ENCODE data around the gene PSORS1C2.
A peak's percentile ranks its signal among the peaks of the same experiment; 100 is the strongest.

PSORS1C2 gene

GRCh38 chr6:31140643-31141042 lies 1.8 kb upstream of the PSORS1C2 start:
- DNase-seq (ENCODE audit: low read depth in 3 of 3): no peak

DNA sequence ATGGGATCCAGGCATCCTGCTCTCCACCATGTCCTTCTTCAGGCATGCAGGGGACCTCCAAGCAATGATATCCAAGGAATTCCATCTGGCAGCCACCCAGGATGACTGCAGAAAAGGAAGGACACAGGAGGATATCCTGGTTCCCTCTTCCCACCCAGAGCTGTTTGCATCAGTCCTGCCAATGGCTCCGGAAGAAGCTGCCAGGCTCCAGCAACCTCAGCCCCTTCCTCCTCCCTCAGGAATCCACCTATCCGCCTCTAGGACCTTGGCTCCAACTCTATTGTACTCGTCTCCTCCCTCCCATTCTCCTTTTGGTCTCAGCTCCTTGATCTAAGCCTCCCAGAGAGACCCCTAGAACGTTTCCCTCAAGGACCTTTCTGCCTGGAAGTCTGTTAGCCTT lies 733 bp upstream of the PSORS1C2 start:
- no peak for DNase-seq (ENCODE audit: low read depth in 3 of 3)

DNA sequence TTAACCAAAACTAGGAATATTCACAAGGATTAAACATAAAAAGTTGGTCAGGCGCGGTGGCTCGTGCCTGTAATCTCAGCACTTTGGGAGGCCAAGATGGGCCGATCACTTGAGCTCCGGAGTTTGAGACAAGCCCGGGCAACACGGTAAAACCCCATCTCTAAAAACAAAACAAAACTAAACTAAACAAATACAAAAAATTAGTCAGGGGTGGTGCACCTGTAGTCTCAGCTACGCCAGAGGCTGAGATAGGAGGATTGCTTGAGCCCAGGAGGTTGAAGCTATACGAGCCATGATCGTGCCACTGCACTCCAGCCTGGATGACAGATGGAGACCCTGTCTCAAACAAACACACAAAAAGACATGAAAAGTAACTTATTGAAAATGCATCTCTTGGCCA lies 3.2 kb downstream of the PSORS1C2 start:
- DNase-seq (ENCODE audit: low read depth in 3 of 3): no peak

DNA sequence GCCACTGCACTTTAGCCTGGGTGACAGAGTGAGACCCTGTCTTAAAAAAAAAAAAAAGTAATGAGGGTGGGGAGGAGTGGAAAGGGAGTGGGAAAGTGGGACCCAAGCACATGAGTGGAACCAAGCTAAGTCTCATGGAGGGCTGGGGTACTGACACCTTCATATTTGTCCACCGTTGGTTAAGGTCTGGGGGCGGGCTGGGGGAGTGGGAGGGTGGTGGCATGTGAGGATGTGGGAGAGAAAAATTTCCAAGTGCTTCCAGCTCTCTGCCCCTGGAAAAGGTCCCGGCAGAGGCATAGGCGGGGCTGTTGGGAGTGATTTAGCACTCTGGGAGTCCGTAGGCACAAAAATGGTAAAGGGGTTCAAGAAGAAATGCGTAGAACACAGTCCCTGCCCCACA lies 6.1 kb downstream of the PSORS1C2 start:
- no peak for DNase-seq (ENCODE audit: low read depth in 3 of 3)

DNA sequence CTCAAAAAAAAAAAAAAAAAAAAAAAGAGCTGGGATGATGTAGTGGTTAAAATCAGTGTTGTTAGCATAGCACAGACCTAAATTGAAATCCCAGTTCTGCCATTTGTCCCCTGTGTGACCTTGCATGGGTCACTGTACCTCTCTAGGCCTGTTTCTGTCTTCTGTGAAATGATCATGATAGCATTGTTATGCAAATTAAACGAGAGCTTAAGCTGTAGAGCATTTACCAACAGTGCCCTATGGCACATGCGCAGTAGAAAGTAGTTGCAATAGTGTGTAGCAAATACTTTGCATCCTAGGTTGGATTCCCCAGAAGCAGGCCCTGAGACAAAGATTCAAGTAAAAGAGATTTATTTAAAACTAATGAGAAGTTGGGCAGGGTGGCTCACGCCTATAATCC lies 7.3 kb downstream of the PSORS1C2 start:
- DNase-seq (ENCODE audit: low read depth in 3 of 3): no peak

GRCh38 chr6:31130751-31131150 lies 8.1 kb downstream of the PSORS1C2 start:
- DNase-seq (ENCODE audit: low read depth in 3 of 3): no peak

GRCh38 chr6:31129130-31129529 lies 9.7 kb downstream of the PSORS1C2 start:
- no peak for DNase-seq (ENCODE audit: low read depth in 3 of 3)

DNA sequence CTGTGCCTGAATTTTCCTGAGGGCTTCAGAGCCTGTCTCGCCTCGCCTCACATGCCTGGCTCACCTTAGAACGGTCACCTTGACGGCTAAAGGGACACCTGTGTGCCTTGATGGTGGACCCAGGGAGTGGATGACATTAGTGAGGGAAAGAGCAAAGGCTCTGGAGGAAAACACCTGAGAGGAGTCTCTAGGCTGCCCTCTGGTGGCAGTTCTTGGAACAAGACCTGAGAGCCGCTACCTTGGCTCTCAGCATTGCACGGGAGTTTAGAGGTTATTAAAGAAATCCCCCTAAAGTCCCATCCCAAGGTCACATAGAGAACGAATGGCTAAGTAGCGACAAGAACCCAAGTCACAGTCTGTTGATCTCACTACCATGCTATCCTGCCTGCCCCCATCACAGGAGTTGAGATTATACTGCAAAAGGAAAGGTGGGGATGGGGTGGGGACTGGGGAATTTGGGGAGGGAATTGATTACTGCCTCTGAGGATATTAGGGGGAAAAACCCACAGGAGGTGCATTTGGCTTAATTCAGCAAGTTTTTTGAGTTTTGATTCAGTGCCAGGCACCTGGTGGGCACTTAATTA lies 10.7 kb downstream of the PSORS1C2 start:
- DNase-seq (ENCODE audit: low read depth in 3 of 3): peak; percentile 43 to 69 (median 65)

GRCh38 chr6:31126396-31127175 lies 12.3 kb downstream of the PSORS1C2 start:
- no peak for DNase-seq (ENCODE audit: low read depth in 3 of 3)

DNA sequence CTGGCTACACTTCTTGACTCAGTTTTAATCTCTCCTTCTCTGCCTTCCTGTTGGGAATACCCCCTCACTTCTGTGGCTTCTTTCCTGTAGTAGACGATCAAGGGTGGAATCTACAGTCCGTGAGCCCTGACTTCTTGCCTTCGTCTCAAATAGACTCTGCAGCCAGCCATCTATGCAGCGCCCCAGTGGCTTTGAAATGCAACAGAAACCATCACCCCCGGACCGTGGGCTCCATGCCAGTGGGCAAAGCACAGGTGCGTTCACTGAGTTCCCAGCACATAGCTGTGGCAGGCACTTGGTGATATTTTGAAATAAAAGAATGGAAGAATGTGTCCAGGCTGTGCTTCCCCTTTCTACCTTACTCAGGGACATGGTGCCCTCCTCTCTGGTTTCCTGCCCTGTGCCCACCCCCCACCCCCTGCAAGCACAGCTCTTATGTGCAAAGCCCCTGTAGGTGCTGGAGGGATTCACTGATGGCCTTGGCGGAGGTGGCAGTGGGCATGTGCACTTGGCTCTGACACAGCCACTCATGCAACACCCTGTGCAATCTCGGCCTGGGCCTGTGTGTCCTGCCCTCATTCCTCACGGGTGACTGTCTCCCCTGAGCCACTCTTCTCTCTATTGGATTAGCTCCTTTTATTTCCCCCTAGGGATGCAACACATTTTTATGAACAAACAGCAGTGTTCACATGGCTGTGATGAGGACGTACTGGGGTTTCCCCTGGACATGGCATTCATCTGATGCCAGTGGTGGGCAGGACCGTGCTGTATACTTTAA lies 13.1 kb downstream of the PSORS1C2 start:
- DNase-seq (ENCODE audit: low read depth in 3 of 3): no peak

- DNase-seq (ENCODE audit: low read depth in 3 of 3): no peak
Observed at GRCh38 chr6:31125162-31125561, 13.7 kb downstream of the PSORS1C2 start.

DNA sequence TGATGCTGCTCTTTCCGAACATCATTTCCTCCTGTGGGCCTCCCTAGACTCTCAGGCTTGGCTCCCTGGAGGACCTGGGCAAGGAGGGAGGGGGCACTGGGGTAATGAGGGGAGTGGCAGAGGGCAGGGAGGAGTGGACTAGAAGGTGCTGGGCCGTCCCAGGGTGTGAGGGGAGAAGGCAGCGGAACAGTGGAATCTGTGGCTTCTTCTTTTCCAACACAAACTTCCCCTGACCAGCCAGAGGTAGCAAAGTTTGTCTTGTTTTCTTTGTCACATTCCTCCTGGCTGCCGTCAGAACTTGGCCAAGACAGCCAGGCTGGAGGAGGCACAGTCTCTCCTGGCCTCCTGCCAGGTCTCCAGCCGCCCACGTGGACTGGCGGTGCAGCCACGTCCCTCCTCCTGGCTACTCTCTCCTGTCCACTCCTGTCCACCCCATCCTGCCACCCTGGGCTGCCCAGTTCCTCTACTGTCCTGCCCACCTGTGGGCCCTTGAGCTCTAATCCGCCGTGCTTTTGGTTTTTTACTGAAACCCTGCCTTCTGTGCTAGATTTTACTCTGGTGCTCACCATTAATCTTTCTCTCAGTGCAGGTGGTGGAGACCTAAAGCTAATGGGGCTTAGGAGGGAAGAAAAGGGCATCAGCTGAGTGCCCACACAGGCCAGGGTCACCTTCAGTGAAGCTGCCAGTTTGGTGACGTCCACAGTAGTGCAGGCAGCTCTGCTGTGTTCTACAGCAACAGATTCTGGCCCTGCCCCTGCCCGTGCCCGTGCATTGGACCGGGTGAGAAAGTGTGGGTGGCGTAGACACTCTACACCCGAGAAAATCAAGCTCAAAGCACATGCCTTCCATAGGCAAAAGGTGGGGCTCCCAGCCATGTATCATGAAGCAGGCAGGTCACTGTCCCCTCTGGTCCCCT lies 15.8 kb downstream of the PSORS1C2 start:
- no peak for DNase-seq (ENCODE audit: low read depth in 3 of 3)

- no peak for DNase-seq (ENCODE audit: low read depth in 3 of 3)
Observed at GRCh38 chr6:31121131-31121790, 17.6 kb downstream of the PSORS1C2 start.

DNA sequence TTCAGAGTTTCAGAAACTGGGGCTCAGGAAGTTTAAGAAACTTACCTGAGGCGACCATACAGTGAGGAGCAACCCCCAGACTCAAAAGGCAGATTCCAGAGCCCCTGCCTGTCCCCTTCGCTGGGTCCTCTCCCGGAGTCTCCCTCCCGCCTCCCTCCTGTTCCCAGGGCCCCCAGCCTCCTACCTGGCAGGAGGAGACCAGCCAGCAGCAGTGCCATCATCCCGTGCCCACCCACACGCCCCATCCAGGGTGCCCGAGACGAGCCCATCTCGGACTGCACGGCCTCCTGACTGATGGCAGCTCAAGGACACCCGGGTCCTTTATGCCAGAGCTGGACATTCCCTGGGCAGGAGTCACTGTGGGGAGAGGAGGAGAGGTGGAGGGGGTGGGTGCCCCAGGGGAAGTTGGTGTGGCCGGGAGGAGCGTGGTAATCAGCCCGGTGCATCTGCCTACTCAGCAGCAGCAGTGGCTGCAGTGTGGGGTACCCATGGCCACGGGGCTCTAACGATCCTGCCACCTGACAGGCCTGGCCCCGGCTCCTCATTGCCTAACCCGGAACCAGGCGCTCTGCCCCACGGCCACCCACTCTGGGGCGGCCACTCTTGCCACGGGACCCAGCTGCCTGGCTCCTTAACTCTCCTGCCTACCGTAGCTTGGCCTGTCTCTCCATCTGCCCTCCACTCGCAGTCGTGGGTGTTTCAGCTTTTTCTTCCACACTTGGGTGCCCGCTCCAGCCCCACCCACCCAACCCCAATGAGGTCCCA lies 18.5 kb downstream of the PSORS1C2 start, which contains the start of gene CDSN:
TSS of gene CDSN (minus strand) at position 296 of the 765 bp plus-strand sequence. CDS start at position 269, 27 bp downstream.
- DNase-seq (ENCODE audit: low read depth in 3 of 3): no peak

- no peak for DNase-seq (ENCODE audit: low read depth in 3 of 3)
Observed at GRCh38 chr6:31118178-31118577, 20.7 kb downstream of the PSORS1C2 start.

- DNase-seq (ENCODE audit: low read depth in 3 of 3): no peak
Observed at GRCh38 chr6:31116661-31117385, 22.0 kb downstream of the PSORS1C2 start.

DNA sequence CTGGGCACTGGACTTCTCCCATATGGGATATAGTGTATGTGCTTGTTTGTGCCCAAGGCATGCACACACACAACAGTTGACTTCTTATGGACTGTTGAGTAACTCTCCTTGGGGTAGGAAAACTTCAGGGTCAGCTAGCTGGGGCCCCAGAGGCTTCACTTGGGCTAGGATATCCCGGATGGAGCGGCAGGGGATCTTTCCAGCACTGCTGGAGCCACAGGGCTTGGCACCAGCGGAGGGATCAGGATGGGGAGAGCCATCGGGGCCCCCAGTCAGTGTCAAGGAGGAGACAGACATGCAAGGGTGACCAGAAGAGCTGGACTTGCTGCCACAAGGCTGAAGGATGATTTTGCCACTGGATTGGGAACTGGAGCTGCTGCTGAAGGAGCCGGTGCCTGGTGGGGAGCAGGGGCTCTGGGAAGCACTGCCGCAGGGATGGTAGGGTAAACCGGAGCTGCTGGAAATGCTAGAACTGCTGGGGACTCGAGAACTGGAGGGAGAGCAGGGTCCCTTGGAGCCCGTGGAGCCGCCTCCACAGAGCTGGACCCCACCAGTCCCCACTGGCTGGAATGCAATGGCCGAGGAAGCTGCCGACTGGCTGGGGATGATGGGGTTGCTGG lies 22.8 kb downstream of the PSORS1C2 start:
- no peak for DNase-seq (ENCODE audit: low read depth in 3 of 3)

DNA sequence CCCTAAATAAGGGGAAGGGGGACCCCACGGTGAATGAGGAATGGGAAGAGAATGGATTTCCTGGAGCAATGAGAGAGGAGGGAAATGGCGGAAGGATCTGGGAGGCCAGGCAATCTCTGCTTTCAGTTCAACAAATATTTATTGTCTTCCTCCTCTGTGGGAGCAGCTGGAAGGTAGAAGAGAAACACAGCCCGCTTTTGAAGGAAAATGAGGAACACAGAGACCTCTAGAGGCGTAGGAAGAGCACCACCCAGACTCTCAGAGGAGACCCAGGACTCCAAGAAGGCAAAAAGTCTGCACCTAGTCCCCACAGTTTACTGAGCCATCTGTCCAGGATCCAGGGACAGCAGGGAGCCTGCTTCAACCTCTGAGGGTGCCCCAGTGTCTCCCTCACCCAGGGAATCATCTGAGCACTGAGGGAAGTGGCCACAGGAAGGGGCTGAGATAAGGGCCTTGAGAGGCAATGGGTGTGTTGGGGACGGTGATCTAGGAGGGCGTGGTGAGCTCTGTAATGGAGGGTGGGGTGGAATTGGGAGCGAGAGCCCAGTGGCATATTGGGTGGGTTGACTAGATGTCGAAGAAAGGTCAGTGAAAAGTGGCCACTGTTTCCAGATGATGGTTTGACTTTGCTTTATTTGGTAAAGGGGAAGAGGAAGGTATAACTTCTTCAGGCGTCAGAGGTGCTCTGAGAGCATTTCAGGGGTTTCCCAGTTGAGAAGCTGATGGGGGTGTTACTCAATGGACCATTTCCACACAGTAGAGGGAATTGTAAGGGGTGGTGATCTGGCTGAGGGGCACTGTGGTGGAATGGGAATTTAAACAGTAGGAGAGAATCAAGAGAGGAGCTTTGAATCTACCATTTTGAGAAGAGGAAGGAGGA lies 23.7 kb downstream of the PSORS1C2 start:
- DNase-seq (ENCODE audit: low read depth in 3 of 3): no peak
